Eye (tissue), 1 donor: Measurements from ENCODE around the gene AMPD3.

ENCODE experiments used
- DNase-seq: peaks from one replicate; pipeline ENCODE4 v3.0.0-alpha.2; 2015

The AMPD3 gene

GRCh38 chr11:10462746-10463300, 7.8 kb downstream of the AMPD3 start:
- DNase-seq = no peak

- DNase-seq = no peak
Measured at GRCh38 chr11:10473371-10473770, 18.3 kb downstream of the AMPD3 start.

GRCh38 chr11:10474551-10474950, 19.5 kb downstream of the AMPD3 start:
- no peak for DNase-seq

DNA sequence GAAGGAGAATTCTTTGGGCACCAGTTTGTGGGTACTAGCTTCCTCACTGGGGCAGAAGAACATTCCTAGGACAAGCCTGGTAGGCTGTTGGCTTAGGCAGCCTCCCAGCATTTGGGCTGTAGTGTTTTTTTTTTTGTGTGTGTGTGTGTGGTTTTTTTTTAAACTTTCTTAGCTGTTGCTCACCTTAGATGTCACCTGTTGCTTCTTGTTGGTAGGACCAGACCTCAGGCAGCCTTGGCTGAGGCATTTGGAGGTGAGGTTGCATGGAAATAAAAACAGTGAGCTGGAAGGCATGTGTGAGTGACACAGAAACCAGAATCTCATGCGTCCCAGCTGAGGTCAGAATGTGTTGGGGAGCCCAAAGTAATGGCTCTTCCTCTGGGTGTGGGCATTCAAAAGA, 21.3 kb downstream of the AMPD3 start:
- no peak for DNase-seq

GRCh38 chr11:10476927-10477689, 22.0 kb downstream of the AMPD3 start:
- no peak for DNase-seq

- no peak for DNase-seq
Measured at GRCh38 chr11:10477690-10478046, 22.6 kb downstream of the AMPD3 start.

GRCh38 chr11:10478066-10478465, 23.0 kb downstream of the AMPD3 start:
- no peak for DNase-seq

- DNase-seq = no peak
Measured at GRCh38 chr11:10478574-10479550, 23.8 kb downstream of the AMPD3 start.

DNA sequence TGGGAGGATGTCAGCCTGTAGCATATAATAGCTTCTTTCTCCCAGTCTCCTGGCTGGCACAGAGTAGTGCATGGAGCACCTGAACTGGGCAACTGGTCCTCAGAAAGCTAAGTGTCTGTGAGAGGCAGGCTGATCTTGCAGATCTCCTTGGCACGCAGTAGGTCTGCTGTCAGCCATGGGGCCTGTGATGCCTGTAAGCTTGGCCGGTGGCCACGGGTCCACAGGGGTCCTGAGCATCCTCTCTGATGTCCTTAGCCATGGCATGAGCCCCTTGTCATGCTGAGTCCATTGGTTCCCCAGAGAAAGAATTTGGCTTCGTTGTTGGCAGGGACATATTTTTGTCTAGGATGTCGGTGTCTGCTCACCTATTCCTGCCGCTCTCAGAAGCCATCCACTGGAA, 25.0 kb downstream of the AMPD3 start:
- no peak for DNase-seq

GRCh38 chr11:10480760-10481159, 25.7 kb downstream of the AMPD3 start:
- DNase-seq = no peak

DNA sequence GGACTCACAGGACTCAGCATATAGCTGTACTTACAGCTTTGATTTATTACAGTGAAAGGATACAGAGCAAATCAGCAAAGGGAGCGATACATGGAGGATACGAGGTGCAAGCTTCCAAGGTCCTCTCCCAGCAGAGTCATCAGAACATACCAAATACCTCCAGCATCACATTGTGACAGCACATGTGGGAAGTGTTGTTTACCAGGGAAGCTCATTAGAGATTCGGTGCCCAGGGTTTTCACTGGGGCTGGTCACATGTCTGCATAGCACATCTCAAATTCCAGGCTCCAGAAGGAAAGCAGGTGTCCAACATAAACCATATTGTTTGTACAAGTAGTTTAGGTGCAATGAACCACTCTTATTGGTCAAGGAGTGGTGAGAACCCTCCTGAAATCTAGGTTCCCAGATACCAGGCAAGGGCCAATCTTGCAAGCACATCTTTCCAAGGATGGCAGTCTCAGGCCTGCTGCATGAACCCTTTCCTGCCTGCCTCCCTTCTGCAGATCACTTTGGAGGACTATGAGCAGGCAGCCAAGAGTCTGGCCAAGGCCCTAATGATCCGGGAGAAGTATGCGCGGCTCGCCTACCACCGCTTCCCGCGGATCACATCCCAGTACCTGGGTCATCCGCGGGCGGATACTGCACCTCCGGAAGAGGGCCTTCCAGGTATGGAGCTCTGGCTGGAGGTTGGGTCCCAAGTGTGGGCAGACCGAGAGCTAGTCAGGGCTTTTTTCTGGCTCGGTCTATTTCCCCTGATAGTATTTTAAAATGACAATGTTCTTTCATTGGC, 26.7 kb downstream of the AMPD3 start:
- DNase-seq = no peak

GRCh38 chr11:10483174-10483573, 28.1 kb downstream of the AMPD3 start:
- DNase-seq = no peak

- no peak for DNase-seq
Measured at GRCh38 chr11:10483584-10483983, 28.5 kb downstream of the AMPD3 start.

DNA sequence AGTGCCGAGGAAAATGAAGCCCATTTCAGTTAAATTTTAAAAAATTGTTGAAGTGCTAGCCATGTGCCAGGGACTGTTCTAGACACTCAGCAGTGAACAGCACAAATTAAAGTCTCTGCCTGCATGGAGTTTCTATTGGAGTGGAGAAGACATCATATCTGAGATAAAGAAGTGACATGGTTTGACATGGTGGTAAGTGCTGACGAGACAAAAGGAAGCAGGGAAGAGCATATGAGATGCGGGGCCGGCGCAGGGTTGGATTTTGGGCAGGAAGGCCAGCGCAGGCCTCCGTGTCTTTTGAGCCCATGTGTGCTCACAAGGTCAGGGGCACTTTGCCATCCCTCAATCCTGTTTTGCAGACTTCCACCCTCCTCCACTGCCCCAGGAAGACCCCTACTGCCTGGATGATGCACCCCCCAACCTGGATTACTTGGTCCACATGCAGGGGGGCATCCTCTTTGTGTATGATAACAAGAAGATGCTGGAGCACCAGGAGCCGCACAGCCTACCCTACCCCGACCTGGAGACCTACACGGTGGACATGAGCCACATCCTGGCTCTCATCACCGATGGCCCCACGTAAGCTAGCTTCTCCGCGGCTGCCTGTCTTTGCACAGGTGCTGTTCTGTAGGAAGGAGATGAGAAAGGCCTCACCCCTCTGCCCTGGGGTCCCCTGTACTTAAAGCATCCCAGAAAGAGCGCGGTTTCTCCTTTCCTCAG, 29.6 kb downstream of the AMPD3 start:
- DNase-seq = no peak

DNA sequence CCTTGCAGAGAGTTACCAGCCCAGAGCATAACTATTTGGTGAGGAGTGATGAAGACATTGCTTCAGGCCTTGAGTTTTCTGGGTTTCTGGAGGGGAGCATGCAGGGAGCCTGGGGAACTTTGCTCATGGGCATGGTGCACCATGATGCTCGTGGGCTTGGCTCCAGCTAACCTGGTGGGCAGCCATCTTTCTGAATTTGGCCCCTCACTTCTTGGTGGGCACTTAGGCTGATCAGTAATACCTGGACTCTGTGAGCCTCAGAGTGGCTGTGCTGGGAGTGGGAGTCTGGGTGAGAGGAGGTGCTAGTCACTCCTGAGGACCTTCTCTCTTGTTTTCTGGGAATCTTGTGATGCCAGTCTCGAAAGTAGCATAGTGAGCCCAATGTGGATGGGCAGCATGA, 30.6 kb downstream of the AMPD3 start:
- no peak for DNase-seq

GRCh38 chr11:10486161-10486840, 31.2 kb downstream of the AMPD3 start:
- DNase-seq = no peak

DNA sequence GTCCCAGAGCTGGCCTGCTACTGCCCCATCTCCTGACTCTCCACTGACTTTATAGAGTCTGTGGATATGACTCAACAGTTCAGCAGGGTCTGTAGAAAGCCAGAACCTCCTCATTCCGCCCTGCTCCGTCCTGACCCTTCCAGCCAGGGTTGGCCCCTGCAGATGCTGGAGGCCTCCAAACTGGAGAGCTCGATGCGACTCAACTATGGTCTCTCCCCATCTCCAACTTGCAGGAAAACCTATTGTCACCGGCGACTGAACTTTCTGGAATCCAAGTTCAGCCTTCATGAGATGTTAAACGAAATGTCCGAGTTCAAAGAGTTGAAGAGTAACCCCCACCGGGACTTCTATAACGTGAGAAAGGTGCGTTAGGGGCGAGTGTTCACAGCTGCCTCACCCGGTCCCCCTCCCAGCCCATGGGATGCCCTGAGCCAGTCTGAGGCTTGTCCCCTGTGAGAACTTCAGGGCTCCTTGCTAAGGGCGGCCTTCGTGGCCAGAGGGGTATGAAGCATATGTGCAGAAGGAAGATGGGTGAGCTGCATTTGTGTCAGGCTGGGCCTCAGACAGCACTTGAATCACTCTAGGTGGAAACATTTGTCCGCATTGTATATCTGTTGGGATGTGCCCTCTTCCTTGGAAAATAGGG, 32.1 kb downstream of the AMPD3 start:
- DNase-seq = no peak

DNA sequence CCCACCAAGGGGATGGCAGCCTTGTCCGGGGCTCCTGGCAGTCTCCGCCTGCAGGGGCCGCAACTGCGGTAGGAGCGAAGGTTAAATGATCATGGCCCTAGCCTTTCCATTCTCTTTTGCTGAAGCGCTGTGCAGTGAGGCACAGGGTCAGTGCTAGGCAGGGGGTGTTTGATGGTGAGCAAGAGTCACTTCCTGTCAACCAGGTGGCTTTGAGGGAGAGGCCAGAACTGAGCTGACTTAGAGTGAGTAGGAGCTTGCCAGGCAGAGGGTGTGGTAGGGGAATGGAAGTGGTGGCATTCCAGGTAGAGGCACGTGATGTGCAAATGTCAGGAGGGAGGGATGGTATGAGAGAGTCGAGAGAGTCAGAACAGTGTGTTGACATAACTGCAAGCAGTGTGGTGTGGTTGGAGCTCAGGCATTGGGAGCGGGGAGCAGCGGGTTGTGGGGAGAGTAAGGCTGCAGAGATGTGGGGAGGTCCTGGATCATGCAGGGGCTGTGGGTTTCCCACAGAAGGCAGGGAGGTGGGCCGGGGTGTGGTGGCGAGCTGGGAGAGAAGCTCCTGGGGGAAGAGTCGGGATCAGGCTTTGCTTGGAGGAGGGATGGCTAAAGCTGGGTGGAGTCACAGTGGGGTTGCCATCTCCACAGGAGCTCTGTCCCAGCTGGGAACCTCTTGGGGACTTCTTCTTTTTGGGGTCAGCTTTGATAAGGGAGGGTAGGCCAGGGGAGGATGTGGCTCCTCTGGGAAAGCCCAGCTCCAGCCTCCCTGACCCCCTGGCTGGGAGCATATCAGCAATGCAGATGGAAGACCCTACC, 33.3 kb downstream of the AMPD3 start:
- DNase-seq = no peak

- no peak for DNase-seq
Measured at GRCh38 chr11:10488934-10489691, 34.0 kb downstream of the AMPD3 start.
